Bronchial epithelial cell (primary cell): ENCODE results near the gene ZSCAN22. TPM values are rescaled to one million over a fixed set of nuclear protein-coding genes. Genes with fewer than 3 reads are reported as not detected.

ENCODE experiments used
- DNase-seq: peaks from one replicate; pipeline ENCODE4 v3.0.0-alpha.2; 2010; ENCODE audit warnings: low read depth
- FAIRE-seq: peaks from 2 replicates; lab custom pipeline; 2011; peaks lifted over from hg19 to GRCh38; lab: Jason Lieb, UNC
- H3K27me3 ChIP-seq: 2 replicates; pipeline ENCODE4 v1.5.1; 2011; ENCODE audit warnings: low read length; ENCODE audit not compliant: control insufficient read depth, insufficient read depth
- H3K36me3 ChIP-seq: 2 replicates; pipeline ENCODE4 v1.5.1; 2011; ENCODE audit warnings: low read length; ENCODE audit not compliant: control insufficient read depth, insufficient read depth
- H3K4me3 ChIP-seq: 2 replicates; pipeline ENCODE4 v1.5.1; 2011; ENCODE audit warnings: mild to moderate bottlenecking, low read depth, low read length, control low read depth
- total RNA-seq: library from RNA; depleted of rRNA; stranded (reverse); fragments of >200 nt; gene quantifications from 2 replicates; pipeline ENCODE4 v1.2.1, GENCODE V29; 2014
- TF ChIP-seq, protein P1 (sequence below): IDR thresholded peaks from 2 replicates; pipeline ENCODE4 v1.5.1; 2011; ENCODE audit warnings: mild to moderate bottlenecking, moderate library complexity, low read length, control low read depth, inconsistent platforms; ENCODE audit not compliant: insufficient read depth, severe bottlenecking

The ZSCAN22 gene
- total RNA-seq, 1 donor from 2014 or later: 1.8 TPM

DNA sequence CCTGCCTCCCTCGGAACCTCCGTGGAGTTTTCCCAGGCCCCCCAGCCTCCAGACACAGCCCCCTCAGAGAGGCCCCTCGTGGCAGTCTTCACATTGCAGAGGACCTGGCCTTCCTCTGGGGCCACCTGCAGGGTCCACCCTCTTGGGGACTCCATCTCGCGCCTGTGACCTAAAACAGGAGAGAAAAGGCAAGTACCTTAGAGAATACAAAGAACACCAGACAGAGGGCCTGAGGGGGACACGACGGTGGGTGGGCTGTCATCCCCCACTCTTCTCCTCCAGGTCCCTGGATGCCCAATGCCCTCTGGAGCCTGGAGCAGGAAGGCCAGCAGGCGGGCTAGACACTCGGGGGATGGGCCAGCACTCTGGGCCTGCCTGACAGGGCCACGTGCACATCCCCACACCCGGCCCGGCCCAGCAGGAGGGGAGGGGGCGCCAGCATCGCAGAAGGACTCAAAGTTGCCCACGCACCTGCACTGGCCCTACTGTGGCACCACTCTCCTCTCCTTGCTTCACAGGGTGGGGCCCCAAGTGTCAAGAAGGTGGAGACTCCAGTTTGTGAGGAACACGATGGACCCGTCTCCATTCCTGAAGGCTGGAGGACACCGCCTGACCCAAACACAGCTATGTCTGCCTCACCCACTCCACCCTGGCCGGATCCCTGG, 30.8 kb downstream of the ZSCAN22 start:
- TF ChIP-seq, protein P1, sequence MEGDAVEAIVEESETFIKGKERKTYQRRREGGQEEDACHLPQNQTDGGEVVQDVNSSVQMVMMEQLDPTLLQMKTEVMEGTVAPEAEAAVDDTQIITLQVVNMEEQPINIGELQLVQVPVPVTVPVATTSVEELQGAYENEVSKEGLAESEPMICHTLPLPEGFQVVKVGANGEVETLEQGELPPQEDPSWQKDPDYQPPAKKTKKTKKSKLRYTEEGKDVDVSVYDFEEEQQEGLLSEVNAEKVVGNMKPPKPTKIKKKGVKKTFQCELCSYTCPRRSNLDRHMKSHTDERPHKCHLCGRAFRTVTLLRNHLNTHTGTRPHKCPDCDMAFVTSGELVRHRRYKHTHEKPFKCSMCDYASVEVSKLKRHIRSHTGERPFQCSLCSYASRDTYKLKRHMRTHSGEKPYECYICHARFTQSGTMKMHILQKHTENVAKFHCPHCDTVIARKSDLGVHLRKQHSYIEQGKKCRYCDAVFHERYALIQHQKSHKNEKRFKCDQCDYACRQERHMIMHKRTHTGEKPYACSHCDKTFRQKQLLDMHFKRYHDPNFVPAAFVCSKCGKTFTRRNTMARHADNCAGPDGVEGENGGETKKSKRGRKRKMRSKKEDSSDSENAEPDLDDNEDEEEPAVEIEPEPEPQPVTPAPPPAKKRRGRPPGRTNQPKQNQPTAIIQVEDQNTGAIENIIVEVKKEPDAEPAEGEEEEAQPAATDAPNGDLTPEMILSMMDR: no peak
- FAIRE-seq: no peak
- H3K4me3 ChIP-seq: no peak overlapping the region

GRCh38 chr19:58361900-58362271, 35.1 kb downstream of the ZSCAN22 start:
- no peak for DNase-seq
- TF ChIP-seq, protein P1: peak; percentile 13
- Histone ChIP-seq H3K4me3 (peak overlapping the region; percentile 74), H3K36me3 (no peaks in the 10 kb centered on the region), H3K27me3 (peaks cover 2% of the 10 kb centered on the region)
- no peak for FAIRE-seq

More for the DNA sequence above, 30.8 kb downstream of the ZSCAN22 start:
- H3K36me3 ChIP-seq: no peaks in the 10 kb centered on the region
- H3K27me3 ChIP-seq: peaks cover 7% of the 10 kb centered on the region
- DNase-seq: no peak

GRCh38 chr19:58362272-58362994, 35.6 kb downstream of the ZSCAN22 start, which contains the start of gene ZNF497:
Gene ZNF497 (minus strand): TSS chr19:58362751. CDS start chr19:58357635, 5,116 bp downstream.
- TF ChIP-seq, protein P1: peak; percentile 9
- Histone ChIP-seq H3K4me3 (peak within 1 kb of the TSS; percentile 74), H3K27me3 (no peaks in the 10 kb centered on the region), H3K36me3 (no peaks in the 10 kb centered on the region)
- DNase-seq (peak; percentile 87), FAIRE-seq (no peak)

GRCh38 chr19:58364146-58364545, 37.4 kb downstream of the ZSCAN22 start:
- Histone ChIP-seq H3K4me3 (no peak overlapping the region), H3K36me3 (no peaks in the 10 kb centered on the region), H3K27me3 (no peaks in the 10 kb centered on the region)
- TF ChIP-seq, protein P1: no peak
- no peak for DNase-seq
- FAIRE-seq: no peak

DNA sequence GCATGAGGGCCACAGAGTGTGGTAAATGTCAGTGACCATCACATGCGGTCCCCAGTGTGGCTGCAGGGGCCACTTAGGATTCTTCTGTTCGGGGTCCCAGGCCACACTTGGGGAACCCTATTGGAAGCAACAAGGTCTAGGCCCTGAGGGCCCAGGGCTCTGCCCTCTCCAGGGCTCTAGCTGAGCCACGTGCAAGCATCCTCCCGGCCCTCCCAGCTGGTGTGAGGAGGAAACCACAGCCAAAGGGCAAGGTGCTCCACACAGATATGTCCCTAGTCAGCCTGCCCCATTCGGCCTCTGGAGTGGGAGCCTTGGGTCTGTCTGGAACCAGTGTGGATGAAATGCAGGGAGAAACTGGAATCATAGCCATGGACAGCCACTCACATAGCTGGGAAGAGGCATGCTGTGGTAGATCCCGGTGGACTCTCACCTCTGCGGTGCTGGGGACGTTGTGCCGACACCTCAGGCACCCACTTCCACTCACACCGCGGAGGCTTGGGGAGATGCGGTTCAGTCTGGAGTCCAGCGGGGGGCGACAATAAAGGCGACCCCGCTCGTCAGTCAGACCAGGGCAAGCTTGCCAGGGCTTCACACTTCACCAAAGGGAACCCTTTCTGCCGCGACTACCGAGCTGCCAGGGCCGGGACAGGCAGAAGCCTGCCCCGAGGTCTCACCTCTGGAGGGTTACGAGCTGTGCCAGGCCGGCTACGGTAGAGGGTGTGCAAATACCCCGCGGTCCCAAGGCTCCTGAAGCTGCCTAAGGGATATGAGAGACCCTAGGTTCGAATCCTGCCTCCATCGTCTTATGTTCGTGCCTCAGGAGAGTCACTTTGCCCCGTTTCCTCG, 40.0 kb downstream of the ZSCAN22 start:
- no peak for FAIRE-seq

More for the DNA sequence above, 40.0 kb downstream of the ZSCAN22 start:
- Histone ChIP-seq H3K4me3 (no peak overlapping the region), H3K27me3 (no peaks in the 10 kb centered on the region), H3K36me3 (no peaks in the 10 kb centered on the region)
- TF ChIP-seq, protein P1: no peak
- DNase-seq: no peak
